Left lung (tissue), 10 donors: Measurements from ENCODE around the gene ASXL3. TPM values are rescaled to one million over a fixed set of nuclear protein-coding genes. Genes with fewer than 3 reads are reported as not detected.

ENCODE experiments used
- ATAC-seq: fragments of 200-7000 bp; cut with Tn5 transposase; one replicate; pipeline ENCODE4 v1.9.1; 2020; ENCODE audit warnings: moderate library complexity
- DNase-seq, 4 donors: peaks; one replicate each; pipeline ENCODE4 v3.0.0-alpha.2; 2013 to 2020
- H3K27ac ChIP-seq, 2 donors: fragments of 200-600 bp; sonication (generic) in 1 of 2; one replicate each; pipeline versions ENCODE4 v1.5.0 to v1.8.0; 2020 to 2021
- H3K27me3 ChIP-seq, 2 donors: fragments of 200-600 bp; sonication (generic) in 1 of 2; one replicate each; pipeline versions ENCODE4 v1.5.0 to v1.8.0; 2020 to 2021
- H3K36me3 ChIP-seq, 2 donors: fragments of 200-600 bp; sonication (generic) in 1 of 2; one replicate each; pipeline versions ENCODE4 v1.5.0 to v1.8.0; 2020 to 2021
- H3K4me1 ChIP-seq, 2 donors: fragments of 200-600 bp; one replicate each; pipeline ENCODE4 v1.8.0; 2021
- H3K4me3 ChIP-seq, 2 donors: fragments of 200-600 bp; sonication (generic) in 1 of 2; one replicate each; pipeline versions ENCODE4 v1.5.0 to v1.8.0; 2020 to 2021; ENCODE audit warnings: mild to moderate bottlenecking in 1 of 2
- H3K9me3 ChIP-seq, 2 donors: fragments of 200-600 bp; sonication (generic) in 1 of 2; one replicate each; pipeline versions ENCODE4 v1.5.0 to v1.8.0; 2020 to 2021
- CTCF ChIP-seq, 2 donors: fragments of 200-600 bp; sonication (generic) in 1 of 2; IDR thresholded peaks; one replicate each; pipeline versions ENCODE4 v1.5.0 to v1.8.0; 2021; ENCODE audit warnings: antibody characterized with exemption in 2 of 2
- intact Hi-C, 2 donors: fragments of 100-400 bp; cut with DNase I; formaldehyde crosslinking; loops; one replicate each; pipeline versions ENCODE4 v1.11.2 to v1.14.2; 2022
- polyA plus RNA-seq, 6 donors: library from polyadenylated mRNA; unstranded; fragments of 120-200 nt; gene quantifications; one replicate each; pipeline ENCODE4 v1.2.1, GENCODE V29; 2013; ENCODE audit not compliant: insufficient read length in 6 of 6
- total RNA-seq, 2 donors: library from RNA; stranded (reverse); fragmentation: NEBNext Ultra II Directional; extraction: Animal tissue kit (Norgen Biotek cat#: 25700); gene quantifications; one replicate each; pipeline ENCODE4 v1.2.1, GENCODE V29; 2021
- donor health status: DM: no; HTN: yes; CAD: no.
- donor health status: DM: no; HTN: no; CAD: no.

ASXL3 gene
- total and polyA plus RNA-seq, 8 donors: 1.5 to 12.9 (median 11.1) TPM

- H3K9me3 ChIP-seq: no peaks in the 10 kb centered on the region
- intact Hi-C loops: no loop called here
- no peaks in the 10 kb centered on the region for H3K36me3 ChIP-seq
- ATAC-seq (no peak), DNase-seq (no peak)
- H3K4me1 ChIP-seq: no peaks in the 10 kb centered on the region
- TF ChIP-seq CTCF (IDR thresholded peaks at IDR 0.05): no peak
- H3K27ac ChIP-seq: no peak overlapping the region
- no peaks in the 10 kb centered on the region for H3K27me3 ChIP-seq
- no peak overlapping the region for H3K4me3 ChIP-seq
Measured at GRCh38 chr18:33652635-33653034, 74.6 kb downstream of the ASXL3 start.

- DNase-seq: no peak
- Histone ChIP-seq H3K27me3 (no peaks in the 10 kb centered on the region), H3K4me3 (no peak overlapping the region), H3K36me3 (no peaks in the 10 kb centered on the region), H3K27ac (no peak overlapping the region), H3K4me1 (no peaks in the 10 kb centered on the region), H3K9me3 (no peaks in the 10 kb centered on the region)
- intact Hi-C loops: no loop called here
- TF ChIP-seq CTCF (IDR thresholded peaks at IDR 0.05): no peak
- no peak for ATAC-seq
Measured at GRCh38 chr18:33653231-33653630, 75.2 kb downstream of the ASXL3 start.

- ATAC-seq: no peak
- intact Hi-C loops: no loop called here
- no peaks in the 10 kb centered on the region for H3K27me3 ChIP-seq
Measured at GRCh38 chr18:33656889-33657448, 79.0 kb downstream of the ASXL3 start.

GRCh38 chr18:33660696-33661310 is 82.8 kb downstream of the ASXL3 start:
- Histone ChIP-seq H3K36me3 (no peaks in the 10 kb centered on the region), H3K27ac (no peak overlapping the region), H3K4me1 (no peaks in the 10 kb centered on the region), H3K4me3 (no peak overlapping the region), H3K27me3 (no peaks in the 10 kb centered on the region), H3K9me3 (no peaks in the 10 kb centered on the region)
- intact Hi-C loops: no loop called here
- TF ChIP-seq CTCF (IDR thresholded peaks at IDR 0.05): no peak
- DNase-seq (no peak), ATAC-seq (no peak)

More at GRCh38 chr18:33656889-33657448, 79.0 kb downstream of the ASXL3 start:
- Histone ChIP-seq H3K36me3 (no peaks in the 10 kb centered on the region), H3K27ac (no peak overlapping the region), H3K4me3 (no peak overlapping the region), H3K4me1 (no peaks in the 10 kb centered on the region), H3K9me3 (no peaks in the 10 kb centered on the region)
- DNase-seq: no peak
- TF ChIP-seq CTCF (IDR thresholded peaks at IDR 0.05): no peak

- ATAC-seq (no peak), DNase-seq (no peak)
Measured at GRCh38 chr18:33664241-33664874, 86.3 kb downstream of the ASXL3 start.

More at GRCh38 chr18:33664241-33664874, 86.3 kb downstream of the ASXL3 start:
- H3K9me3 ChIP-seq: no peaks in the 10 kb centered on the region
- no peaks in the 10 kb centered on the region for H3K27me3 ChIP-seq
- H3K36me3 ChIP-seq: no peaks in the 10 kb centered on the region
- intact Hi-C loops: no loop called here
- H3K4me1 ChIP-seq: no peaks in the 10 kb centered on the region
- no peak overlapping the region for H3K4me3 ChIP-seq
- no peak for TF ChIP-seq CTCF (IDR thresholded peaks at IDR 0.05)
- no peak overlapping the region for H3K27ac ChIP-seq
